K562 (cell line): ENCODE measurements around the gene TBCCD1. TPM values are rescaled to one million over a fixed set of nuclear protein-coding genes. Genes with fewer than 3 reads are reported as not detected.

ENCODE experiments used
- ATAC-seq: fragments of 200-7000 bp; cut with Tn5 transposase; 3 replicates; pipeline ENCODE4 v1.9.1; 2020; ENCODE audit warnings: moderate library complexity
- BruUV-seq: library from RNA; stranded (reverse); fragments of 400-500 nt; replicated peaks from 2 replicates; lab custom pipeline; 2021; lab: Mats Ljungman, UMichigan
- CTCF ChIA-PET: fragments of 300-600 bp; formaldehyde crosslinking; extraction: SDS; loops from one replicate; lab custom pipeline; 2021; ENCODE audit warnings: low intra/inter-chr PET ratio; lab: Yijun Ruan, JAX
- POLR2A ChIA-PET: fragments of 300-600, 350-650 bp; sonication (Branson Sonifier 250); formaldehyde crosslinking; extraction: SDS; loops from one replicate; lab custom pipeline; 2021; ENCODE audit warnings: antibody characterized with exemption, inconsistent platforms; lab: Yijun Ruan, JAX
- DNase-seq, 4 experiments: peaks; one replicate each; pipeline versions ENCODE4 v3.0.0 to v3.0.0-alpha.2; 2011 to 2018; ENCODE audit warnings: low spot score in 3 of 4, mixed read lengths in 3 of 4; ENCODE audit errors: extremely low read depth in 1 of 4
- FAIRE-seq: peaks from 2 replicates; lab custom pipeline; 2011; peaks lifted over from hg19 to GRCh38; lab: Jason Lieb, UNC
- H2AFZ ChIP-seq: 2 replicates; pipeline ENCODE4 v1.6.0; 2011; ENCODE audit warnings: low read depth, low read length, control low read depth, inconsistent platforms
- H3K27ac ChIP-seq: fragments of 200-600 bp; 3 replicates; pipeline ENCODE4 v1.8.0; 2011; ENCODE audit warnings: low read depth, mild to moderate bottlenecking, control low read depth, inconsistent platforms, low read length, moderate library complexity, mixed read lengths; ENCODE audit errors: extremely low read depth
- H3K27me3 ChIP-seq, 2 experiments: fragments of 300-600 bp in 1 of 2; 2 replicates in 1 of 2; 3 replicates in 1 of 2; pipeline versions ENCODE4 v1.6.0 to v1.8.0; 2011; ENCODE audit warnings: inconsistent platforms in 2 of 2, low read length in 2 of 2, mild to moderate bottlenecking in 1 of 2, mixed read lengths in 1 of 2, moderate library complexity in 1 of 2; ENCODE audit not compliant: control insufficient read depth in 2 of 2, insufficient read depth in 2 of 2
- H3K36me3 ChIP-seq: fragments of 300-600 bp; 3 replicates; pipeline ENCODE4 v1.8.0; 2011; ENCODE audit warnings: mild to moderate bottlenecking, low read length, inconsistent platforms; ENCODE audit not compliant: control insufficient read depth, insufficient read depth
- H3K4me1 ChIP-seq, 2 experiments: fragments of 200-600 bp in 1 of 2; replicated peaks in 1 of 2; 2 replicates in 1 of 2; 3 replicates in 1 of 2; pipeline versions ENCODE4 v1.5.1 to v1.8.0; 2011; ENCODE audit warnings: inconsistent platforms in 2 of 2, low read length in 2 of 2, mild to moderate bottlenecking in 1 of 2, mixed read lengths in 1 of 2, moderate library complexity in 1 of 2; ENCODE audit not compliant: control insufficient read depth in 2 of 2, insufficient read depth in 2 of 2
- H3K4me2 ChIP-seq: 2 replicates; pipeline ENCODE4 v1.6.1; 2011; ENCODE audit warnings: low read length, control low read depth, inconsistent platforms, mixed read lengths; ENCODE audit not compliant: insufficient read depth
- H3K4me3 ChIP-seq: fragments of 200-600 bp; sonication (generic), shearing (Covaris generic); 2 replicates; pipeline ENCODE4 v1.5.1; 2016; ENCODE audit warnings: control low read depth, inconsistent platforms
- H3K79me2 ChIP-seq: fragments of 200-600 bp; 3 replicates; pipeline ENCODE4 v1.8.0; 2011; ENCODE audit warnings: low read length, inconsistent platforms; ENCODE audit not compliant: control insufficient read depth, insufficient read depth
- H3K9ac ChIP-seq, 2 experiments: 2 replicates each; pipeline versions ENCODE4 v1.6.0 to v1.6.1; 2011; ENCODE audit warnings: low read depth in 2 of 2, low read length in 2 of 2, control low read depth in 1 of 2, inconsistent platforms in 1 of 2, mild to moderate bottlenecking in 1 of 2, mixed read lengths in 1 of 2; ENCODE audit not compliant: insufficient read depth in 1 of 2
- H3K9me1 ChIP-seq: one replicate; pipeline ENCODE4 v1.6.0; 2011; ENCODE audit warnings: inconsistent platforms, mild to moderate bottlenecking, low read length, moderate library complexity; ENCODE audit not compliant: control insufficient read depth, insufficient read depth
- H3K9me3 ChIP-seq: replicated peaks from 2 replicates; pipeline ENCODE4 v1.5.1; 2011; ENCODE audit warnings: low read depth, low read length, inconsistent platforms; ENCODE audit not compliant: control insufficient read depth, insufficient read depth
- H4K20me1 ChIP-seq: replicated peaks from 2 replicates; pipeline ENCODE4 v1.6.1; 2011; ENCODE audit warnings: low read length, inconsistent platforms, mixed read lengths; ENCODE audit not compliant: control insufficient read depth, insufficient read depth
- MTA2 ChIP-seq: fragments of 450-650 bp; IDR thresholded peaks from 2 replicates; pipeline ENCODE4 v1.6.1; 2016; ENCODE audit warnings: low read depth
- XRCC5 ChIP-seq: fragments of 200-400 bp; formaldehyde crosslinking; IDR thresholded peaks from 2 replicates; pipeline ENCODE4 v1.6.1; 2017; ENCODE audit warnings: low read depth, mild to moderate bottlenecking, low read length
- WGBS: fragments of 100-300 bp; shearing (Covaris generic); methylation state at CpG from one replicate; pipeline ENCODE4 v1.1.6; 2016; ENCODE audit warnings: low coverage, mixed read lengths; ENCODE audit not compliant: insufficient coverage; ENCODE audit errors: missing lambda C conversion rate; 5-methylcytosine and 5-hydroxymethylcytosine counted together
- in situ Hi-C: fragments of 300-500 bp; cut with MboI; formaldehyde crosslinking; loops from 4 replicates; pipeline ENCODE4 v1.15.0; 2018; ENCODE audit warnings: inconsistent platforms, mixed read lengths
- intact Hi-C: fragments of 100-400 bp; cut with micrococcal nuclease; formaldehyde crosslinking; loops from 2 replicates; pipeline ENCODE4 v1.14.2; 2022
- polyA plus RNA-seq, 8 experiments: library from polyadenylated mRNA; depleted of rRNA in 4 of 8; stranded (reverse) in 5 of 8; unstranded in 3 of 8; fragments of >200 nt; fragmentation: Nextera tagmentation in 2 of 8; fragmentation: Illumina TruSeq in 1 of 8; extraction: Ambion mirVana in 2 of 8; extraction: Trizol in 1 of 8; gene quantifications; 2 replicates each; pipeline versions ENCODE4 v1.2.1 to v1.2.3, GENCODE V29; 2011 to 2014; ENCODE audit warnings: inconsistent platforms in 1 of 8, missing spikeins in 1 of 8
- total RNA-seq, 7 experiments: library from RNA; depleted of rRNA in 6 of 7; stranded (reverse); fragments of >200 nt in 6 of 7; fragmentation: Illumina TruSeq in 2 of 7; extraction: Trizol in 2 of 7; gene quantifications; 2 replicates each; pipeline versions ENCODE4 v1.2.1 to v1.2.3, GENCODE V29; 2011 to 2021; ENCODE audit warnings: low replicate concordance in 1 of 7
- TF ChIP-seq, protein P1 (sequence below), 2 experiments: fragments of 150-350 bp in 1 of 2; IDR thresholded peaks; 2 replicates each; pipeline ENCODE4 v1.6.1; 2012 to 2016; ENCODE audit warnings: low read depth in 2 of 2, low read length in 2 of 2, mild to moderate bottlenecking in 1 of 2, moderate library complexity in 1 of 2

The TBCCD1 gene
- total and polyA plus RNA-seq, 9 of the 15 experiments (the other 6 are each of a cell fraction or from before 2014, with no cell fraction given), result 17.7 to 31.1 (median 21.2) TPM

DNA sequence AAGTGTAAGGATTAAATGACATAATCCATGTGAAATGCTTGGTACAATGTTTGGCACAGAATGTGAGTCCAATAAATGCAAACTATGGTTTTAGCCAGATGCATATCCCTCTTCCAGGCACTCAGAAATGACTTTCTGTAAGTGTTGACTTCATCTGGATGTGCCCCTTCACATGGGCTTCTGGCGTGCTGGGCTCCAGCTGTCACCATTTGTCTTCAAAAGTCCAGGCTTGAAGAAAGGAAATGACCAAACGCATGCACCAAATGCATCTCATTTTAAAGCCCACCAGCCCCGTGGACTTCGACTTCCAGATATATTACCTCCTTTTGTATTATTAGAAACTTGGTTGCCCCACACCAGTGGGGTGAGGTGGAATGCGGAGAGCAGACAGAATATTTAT, 46.7 kb downstream of the TBCCD1 start (continued):
- TF ChIP-seq XRCC5, result no peak
- TF ChIP-seq, protein P1, sequence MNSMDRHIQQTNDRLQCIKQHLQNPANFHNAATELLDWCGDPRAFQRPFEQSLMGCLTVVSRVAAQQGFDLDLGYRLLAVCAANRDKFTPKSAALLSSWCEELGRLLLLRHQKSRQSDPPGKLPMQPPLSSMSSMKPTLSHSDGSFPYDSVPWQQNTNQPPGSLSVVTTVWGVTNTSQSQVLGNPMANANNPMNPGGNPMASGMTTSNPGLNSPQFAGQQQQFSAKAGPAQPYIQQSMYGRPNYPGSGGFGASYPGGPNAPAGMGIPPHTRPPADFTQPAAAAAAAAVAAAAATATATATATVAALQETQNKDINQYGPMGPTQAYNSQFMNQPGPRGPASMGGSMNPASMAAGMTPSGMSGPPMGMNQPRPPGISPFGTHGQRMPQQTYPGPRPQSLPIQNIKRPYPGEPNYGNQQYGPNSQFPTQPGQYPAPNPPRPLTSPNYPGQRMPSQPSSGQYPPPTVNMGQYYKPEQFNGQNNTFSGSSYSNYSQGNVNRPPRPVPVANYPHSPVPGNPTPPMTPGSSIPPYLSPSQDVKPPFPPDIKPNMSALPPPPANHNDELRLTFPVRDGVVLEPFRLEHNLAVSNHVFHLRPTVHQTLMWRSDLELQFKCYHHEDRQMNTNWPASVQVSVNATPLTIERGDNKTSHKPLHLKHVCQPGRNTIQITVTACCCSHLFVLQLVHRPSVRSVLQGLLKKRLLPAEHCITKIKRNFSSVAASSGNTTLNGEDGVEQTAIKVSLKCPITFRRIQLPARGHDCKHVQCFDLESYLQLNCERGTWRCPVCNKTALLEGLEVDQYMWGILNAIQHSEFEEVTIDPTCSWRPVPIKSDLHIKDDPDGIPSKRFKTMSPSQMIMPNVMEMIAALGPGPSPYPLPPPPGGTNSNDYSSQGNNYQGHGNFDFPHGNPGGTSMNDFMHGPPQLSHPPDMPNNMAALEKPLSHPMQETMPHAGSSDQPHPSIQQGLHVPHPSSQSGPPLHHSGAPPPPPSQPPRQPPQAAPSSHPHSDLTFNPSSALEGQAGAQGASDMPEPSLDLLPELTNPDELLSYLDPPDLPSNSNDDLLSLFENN (IDR thresholded peaks at IDR 0.05; ENCODE audit: low read depth in 2 of 2, low read length in 2 of 2), result no peak

DNA sequence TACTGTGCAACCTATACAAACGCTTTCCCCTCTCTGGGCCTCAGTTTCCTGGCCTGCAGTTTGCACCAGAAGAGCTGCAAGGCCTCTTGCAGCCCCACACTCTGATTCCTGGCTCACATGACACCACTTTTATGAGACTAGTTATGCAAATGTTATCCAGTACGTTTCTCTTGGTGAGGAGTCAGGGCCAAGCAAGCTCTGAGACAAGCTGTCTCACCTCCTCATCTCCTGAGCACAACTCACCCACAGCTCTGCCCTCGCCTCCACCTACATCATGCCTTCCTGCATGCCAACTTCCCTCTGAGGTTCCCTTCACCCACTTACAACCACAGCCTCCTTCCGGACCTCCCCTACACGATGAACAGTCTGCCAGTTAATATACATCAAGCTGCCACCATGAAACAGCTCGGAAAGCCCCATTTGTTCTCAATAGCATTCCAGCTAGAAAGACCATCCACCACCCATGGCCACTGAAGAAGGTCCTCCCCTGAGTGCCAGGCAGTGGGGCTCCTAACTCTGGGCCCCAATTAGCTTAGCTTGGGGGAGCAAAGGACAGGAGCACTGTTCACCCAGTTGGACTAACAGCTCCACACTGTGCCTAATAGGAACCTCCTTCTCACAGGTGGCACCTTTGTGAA, 48.0 kb downstream of the TBCCD1 start:
- Histone ChIP-seq H3K4me2 (no peak overlapping the region), H3K27me3 (peaks cover 4 to 29% of the 10 kb centered on the region in 2 experiments; a peak in 4 of 5 replicates), H3K36me3 (no peaks in the 10 kb centered on the region), H4K20me1 (no peaks in the 10 kb centered on the region), H3K4me1 (no peaks in the 10 kb centered on the region), H3K9me1 (no peaks in the 10 kb centered on the region), H3K9me3 (no peaks in the 10 kb centered on the region), H3K27ac (no peak overlapping the region), H3K4me3 (no peak overlapping the region), H2AFZ (no peak overlapping the region), H3K9ac (no peak overlapping the region), H3K79me2 (no peaks in the 10 kb centered on the region)
- TF ChIP-seq MTA2, result no peak
- DNase-seq (no peak), FAIRE-seq (no peak), ATAC-seq (no peak)
- in situ Hi-C loops, result no loop called here
- ChIA-PET POLR2A (interaction anchor here (0.6 to 1.0 kb wide), 2 partner anchors 10 to 49 kb away, joined by 3 to 4 read pairs; no protein-coding TSS in a partner anchor), CTCF (no interaction called here)
- 7% methylated on average over 6 of the region's 6 CpGs for WGBS
- intact Hi-C loops, result no loop called here
- BruUV-seq, result no TSS peak
